Natural killer cell treated with Interleukin-12 subunit alpha and Interleukin-12 subunit beta and Interleukin-15 and Interleukin-18, amount 100 ng/mL, for 72 hours (primary cell): ENCODE results near the gene EVI5. TPM values are rescaled to one million over a fixed set of nuclear protein-coding genes. Genes with fewer than 3 reads are reported as not detected.

Source experiments
- total RNA-seq, 2 donors: library from RNA; stranded (reverse); gene quantifications; one replicate each; pipeline ENCODE4 v1.2.3, GENCODE V29; 2022

The EVI5 gene
- total RNA-seq, 2 donors from 2014 or later, result 1.2 to 6.1 TPM

Other genes starting within 250 kb of the EVI5 start
- 100 to 1,000 TPM; 647 to 909 TPM for gene RPL5, start 46.9 kb upstream of the EVI5 start, total RNA-seq
- 1 to 10 TPM; 2.2 to 4.2 TPM for gene DIPK1A, start 176.4 kb upstream of the EVI5 start, total RNA-seq